ENCODE results near the gene LHFPL2.

Gene LHFPL2

DNA sequence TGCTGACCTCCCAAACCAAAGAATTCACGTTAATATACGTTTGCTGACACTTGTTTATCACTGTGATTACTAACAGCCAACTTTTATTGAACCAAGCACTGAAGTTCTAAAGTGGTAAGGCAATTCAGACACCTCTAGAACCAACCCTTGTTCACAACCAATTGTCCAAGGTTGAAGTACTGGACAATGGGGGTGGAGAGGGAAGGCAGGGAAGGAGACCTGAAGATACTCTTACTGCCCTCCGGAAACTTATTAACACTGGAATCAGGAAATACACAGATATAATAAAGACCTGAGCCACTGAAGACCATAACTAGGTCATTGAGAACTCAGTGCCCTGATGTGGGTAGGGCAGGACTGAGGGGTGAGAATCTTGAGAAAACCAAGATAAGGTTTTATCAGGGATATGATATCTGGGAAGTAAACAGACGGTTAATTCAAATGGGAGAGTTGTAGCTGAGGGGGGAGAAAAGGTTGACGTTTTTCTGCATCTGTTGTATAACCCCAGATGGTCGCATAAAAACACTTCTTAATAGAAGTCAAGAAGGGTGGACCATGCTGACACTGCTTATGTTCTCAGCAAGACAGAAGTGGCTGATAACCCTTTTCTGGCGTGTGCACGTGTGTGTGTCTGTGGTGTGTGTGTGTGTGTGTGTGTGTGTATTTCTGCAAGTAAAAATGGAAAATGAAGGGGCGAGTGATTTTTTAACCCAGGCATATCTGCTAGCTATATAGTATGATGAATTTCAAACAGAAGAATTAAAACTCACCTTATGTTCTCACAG, 125.9 kb downstream of the LHFPL2 start:
- DNase-seq (ENCODE audit: low read depth), result no peak

DNA sequence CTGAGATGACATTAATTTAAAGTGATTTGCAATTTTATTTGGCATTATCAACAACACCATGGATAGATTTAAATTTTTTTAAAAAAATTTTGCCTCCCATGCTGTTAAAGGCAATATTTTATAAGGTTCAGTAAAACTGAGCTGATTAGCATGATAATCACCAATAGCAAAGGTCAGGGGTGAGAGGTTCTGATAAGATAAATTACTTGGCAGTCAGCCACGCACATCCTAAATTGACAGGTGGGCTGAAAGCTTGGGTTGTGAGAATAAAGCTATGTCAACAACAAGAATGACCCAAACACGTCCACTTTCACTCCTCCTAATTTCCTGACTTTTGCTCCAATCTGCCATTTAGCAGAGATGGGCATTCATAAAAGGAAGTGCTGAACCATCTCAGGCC, 127.1 kb downstream of the LHFPL2 start:
- no peak for DNase-seq (ENCODE audit: low read depth)

DNA sequence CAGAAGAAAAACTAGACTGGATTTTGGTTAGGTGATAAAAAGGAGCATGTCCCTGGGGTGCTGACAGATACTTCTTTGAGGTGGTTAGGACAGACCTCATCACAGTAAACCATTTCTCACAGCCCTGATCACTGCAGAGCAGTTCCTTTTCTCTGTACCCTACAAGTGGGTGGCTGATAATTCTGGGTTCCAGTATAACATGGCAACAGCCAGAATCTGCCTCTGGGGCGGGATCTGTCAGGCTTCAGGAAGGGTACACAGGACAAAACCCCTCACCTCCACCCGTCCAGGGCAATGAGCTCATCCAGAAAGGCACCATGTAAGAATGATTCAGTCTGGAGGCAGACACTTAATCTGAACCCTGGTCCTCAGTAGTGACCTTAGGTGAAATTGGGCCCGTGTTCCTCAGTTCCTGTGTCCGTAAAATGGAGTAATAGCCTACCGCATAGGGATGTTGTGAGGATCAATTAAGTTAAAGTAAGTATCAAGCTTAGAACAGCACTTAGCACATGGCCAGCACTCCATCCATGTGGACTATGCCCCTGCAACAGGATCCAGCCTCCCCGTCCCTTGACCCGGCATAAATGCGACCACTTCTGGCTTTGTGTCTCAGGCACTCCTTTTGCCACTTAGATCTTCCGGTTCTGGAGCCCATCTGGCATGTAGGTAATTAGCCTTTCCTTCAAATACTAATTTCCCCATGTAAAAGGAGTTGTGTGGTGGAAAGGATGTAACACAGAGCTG, 129.2 kb downstream of the LHFPL2 start:
- no peak for DNase-seq (ENCODE audit: low read depth)

DNA sequence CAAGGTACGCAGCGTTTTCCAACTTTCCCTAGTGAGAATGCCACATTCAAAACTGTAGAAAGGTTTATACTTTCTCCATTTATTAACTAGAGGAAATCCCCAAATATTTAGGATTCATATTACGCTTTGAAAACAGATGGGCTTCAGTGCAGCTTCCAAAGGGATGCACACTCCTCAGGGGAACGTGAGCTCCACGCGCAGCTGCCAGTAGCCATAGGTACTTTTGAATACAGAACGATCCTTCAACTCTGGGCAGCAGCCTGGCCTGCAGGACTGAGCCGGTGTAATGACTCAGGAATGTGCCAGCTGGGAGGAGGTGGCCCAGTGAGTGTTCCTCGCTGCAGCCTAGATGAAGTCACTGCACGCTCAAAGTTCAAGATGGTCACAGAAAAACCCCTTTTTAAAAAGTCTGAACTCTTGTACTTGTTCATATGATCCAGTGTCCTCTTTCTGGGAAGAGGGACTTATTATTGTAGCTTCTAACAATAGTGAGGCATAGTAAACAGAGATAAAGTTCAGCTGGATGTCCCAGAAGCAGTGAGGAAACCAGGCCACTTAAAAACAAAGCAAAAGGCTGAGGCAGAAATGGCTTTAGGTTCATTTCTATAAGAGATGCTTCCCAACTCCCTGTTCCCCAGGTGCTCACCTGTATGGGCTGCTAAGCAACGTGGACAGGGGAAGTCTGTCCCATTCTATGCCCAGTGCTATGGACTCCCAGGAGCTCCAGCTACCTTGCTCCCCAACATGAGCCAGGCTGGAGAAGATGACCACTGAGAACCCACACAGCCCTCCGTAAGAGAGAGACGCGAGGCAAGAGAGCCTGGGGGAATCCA, 130.0 kb downstream of the LHFPL2 start:
- DNase-seq (ENCODE audit: low read depth), result no peak

DNA sequence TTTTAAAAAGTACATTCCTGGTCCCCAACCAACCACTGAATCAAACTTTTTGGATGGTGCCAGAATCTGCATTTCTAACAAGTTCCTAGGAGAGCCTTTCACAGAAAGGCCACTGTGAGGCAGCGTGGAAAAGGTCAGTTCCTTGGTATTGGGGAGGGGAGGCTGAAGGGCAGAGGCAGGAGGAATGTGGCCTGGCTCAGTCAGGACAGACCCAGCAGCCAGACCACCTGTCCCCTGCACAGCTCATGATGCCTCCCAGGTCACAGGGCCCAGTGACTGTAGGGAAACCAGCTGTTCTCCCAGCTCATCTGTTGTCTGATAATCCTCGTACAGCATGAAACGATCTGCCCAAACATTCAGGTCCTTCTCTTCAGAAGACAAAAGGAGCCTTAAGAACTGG, 132.9 kb downstream of the LHFPL2 start:
- no peak for DNase-seq (ENCODE audit: low read depth)

DNA sequence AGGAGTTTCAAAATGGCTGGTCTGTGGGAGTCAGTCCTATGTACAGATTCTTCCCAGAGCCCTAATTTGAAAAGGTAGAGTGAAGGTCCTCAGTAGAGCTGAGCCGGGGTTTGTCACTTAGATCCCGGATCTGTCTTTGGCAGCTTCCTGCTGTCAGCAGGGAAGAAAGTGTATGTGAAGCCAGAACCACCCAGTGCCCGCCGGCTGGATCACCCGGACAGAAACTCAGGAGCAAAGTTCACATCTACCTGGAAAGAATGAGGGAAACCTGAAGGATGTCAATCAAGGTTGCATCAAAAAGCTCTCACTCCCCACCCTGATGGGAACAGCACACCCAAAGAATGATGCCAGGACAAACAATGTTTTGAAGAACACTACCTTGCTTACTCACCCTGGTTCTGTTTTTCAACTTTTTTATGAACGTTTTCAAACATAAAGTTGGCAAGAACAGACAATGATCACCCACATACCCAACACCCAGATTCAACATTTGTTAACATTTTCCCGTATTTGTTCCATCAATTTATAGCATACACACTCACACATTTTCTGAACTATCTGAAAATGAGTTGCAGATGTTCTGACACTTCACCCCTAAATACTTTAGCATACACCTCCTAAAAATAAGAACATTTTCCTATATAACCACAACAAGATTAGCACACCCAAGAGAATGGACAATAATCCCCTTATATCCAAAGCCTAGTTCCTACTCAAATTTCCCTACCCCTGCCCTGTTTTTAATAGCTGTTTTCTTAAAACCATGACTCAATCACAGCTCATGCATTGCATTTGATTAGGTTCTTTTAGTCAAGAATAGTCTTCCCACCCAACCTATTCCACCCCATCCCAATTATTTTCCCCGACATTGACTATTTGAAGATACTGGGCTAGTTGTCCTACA, 133.9 kb downstream of the LHFPL2 start:
- DNase-seq (ENCODE audit: low read depth), result no peak

DNA sequence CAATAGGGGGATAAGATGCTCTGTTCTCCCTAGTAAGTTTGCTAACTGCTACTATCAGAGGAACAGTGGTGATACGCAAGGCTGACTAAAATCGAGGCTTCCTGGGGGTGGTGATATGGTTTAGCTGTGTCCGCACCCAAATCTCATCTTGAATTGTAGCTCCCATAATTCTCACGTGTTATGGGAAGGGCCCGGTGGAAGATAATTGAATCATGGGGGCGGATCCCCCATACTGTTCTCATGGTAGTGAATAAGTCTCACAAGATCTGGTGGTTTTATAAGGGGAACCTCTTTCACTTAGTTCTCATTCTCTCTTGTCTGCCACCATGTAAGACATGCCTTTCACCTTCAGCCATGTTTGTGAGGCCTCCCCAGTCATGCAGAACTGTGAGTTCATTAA, 135.1 kb downstream of the LHFPL2 start:
- DNase-seq (ENCODE audit: low read depth), result no peak

DNA sequence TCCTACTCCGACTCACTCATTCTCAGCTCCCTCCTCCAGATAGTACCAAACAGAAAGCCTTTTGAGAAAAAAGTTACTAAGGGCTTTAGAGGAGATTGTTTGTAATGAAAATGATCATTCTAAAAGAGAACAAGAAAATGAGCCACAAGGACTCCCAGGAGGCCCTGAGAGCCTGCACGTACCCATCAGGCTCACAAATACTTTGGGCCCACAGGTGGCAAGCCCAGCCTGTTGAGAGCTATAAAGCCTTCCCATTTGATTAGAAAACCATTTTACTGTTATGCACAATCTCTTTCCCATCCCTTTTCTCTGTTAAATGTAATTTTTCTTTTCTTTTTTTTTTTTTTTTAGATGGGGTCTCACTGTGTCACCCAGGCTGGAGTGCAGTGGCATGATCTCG, 136.1 kb downstream of the LHFPL2 start:
- DNase-seq (ENCODE audit: low read depth), result no peak

DNA sequence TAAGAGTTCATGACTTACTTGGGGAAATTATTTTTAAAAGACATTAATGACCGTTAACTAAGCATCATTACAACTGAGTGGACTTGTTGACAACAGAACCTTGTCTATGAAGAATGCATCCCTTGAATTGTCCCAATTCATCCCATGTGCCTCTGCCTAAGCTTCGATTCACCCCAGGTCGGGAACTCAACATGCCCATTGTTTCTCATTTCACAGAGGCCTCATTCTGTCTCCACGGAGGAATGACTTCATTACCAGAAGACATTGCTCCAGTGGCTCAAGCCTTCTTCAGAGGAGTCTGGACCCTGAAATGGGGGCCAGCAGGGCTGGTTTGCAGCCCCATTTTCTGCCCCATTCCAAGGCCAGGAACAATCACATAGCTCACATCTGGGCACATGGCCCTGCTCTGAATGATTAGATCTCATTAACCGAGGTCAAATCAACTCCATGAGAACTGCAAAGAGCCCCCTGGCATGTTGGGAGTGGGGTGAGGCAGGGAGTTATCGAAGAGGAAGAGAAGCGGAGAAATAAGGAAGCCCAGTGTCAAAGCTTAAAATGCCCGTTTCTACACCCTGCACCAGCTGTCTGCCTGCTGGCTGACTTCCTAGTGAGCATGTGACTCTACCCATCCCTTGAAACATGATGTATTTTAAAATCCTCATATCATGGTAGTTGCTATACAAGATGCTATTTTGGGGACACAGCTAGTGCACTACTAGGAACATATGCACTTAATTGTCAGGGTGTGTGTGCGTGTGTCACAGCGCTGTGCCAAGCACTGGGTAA, 137.3 kb downstream of the LHFPL2 start:
- no peak for DNase-seq (ENCODE audit: low read depth)

DNA sequence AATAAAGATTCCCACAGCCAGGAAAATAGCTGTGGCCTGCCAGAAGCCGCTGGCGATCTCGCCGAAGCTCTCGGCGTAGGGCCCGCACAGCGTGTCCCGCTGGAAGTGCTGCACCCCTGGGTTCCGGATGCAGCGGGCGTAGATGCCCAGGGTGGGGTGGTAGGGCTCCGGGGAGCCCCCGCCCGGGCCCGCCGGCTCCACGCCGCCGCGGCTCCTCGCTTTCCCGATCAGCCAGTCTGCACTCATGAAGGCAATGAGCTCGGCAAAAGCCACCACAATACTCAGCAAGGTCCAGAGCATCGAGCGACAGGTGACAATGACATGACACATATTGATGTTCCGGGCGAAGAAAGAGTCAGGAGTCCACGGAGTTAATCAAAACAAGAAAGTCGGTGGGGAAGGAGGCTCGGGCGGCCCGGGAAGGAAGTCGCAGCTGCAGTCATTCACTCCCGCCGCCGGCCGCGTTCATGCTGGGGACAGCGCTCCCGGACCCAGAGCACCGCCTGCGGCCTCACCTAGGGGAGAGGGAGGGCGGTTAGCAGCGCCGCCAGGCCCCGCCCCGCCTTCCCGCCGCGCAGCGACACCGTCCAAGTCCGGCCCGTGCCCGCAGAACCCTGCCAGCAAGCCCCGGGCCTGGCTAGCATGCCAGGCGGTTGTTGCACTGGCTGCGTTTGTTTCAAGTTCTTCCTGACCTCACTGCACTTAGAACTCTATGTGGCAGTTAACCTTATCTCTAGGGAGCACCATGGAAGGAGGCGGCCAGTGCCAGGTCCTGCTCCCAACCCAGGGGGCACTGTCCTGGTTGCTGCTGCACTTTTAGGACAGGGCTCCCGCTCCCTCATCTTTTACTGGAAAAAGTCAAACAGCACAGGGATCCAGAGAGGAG, 138.4 kb downstream of the LHFPL2 start:
- no peak for DNase-seq (ENCODE audit: low read depth)

DNA sequence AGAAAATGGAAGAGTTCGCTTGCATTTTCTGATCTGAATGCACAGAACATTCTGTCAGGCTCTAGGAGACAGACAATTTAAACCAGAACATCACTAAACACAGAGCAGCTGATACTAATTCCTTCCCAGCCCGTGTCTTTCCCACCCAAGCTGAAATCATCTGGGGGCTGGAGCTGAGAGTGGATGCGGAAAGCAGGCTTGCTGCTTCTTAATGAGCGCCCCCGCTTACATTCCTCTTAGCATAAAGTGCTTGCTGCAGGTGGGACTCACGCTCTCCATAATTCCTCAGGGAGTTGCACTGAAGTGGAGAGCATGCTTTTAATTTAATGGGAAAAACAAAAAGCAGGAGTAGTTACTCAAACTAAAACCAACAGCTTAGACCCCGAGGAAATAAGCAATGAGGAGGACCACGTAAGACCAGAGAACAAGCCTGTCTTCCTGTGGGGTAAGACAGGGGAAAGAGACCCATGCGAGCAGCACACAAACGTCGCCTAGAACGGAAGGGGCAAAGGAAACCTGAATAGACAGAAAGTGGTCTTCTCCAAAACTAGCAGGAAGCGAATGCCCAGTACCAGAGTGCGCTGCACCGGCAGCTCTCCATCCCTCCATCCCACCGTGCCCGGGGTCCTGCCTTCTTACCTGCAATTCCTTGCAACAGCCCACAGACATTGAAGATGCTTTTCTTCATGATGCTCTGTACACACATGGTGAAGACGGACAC, 139.3 kb downstream of the LHFPL2 start:
- DNase-seq (ENCODE audit: low read depth), result no peak

DNA sequence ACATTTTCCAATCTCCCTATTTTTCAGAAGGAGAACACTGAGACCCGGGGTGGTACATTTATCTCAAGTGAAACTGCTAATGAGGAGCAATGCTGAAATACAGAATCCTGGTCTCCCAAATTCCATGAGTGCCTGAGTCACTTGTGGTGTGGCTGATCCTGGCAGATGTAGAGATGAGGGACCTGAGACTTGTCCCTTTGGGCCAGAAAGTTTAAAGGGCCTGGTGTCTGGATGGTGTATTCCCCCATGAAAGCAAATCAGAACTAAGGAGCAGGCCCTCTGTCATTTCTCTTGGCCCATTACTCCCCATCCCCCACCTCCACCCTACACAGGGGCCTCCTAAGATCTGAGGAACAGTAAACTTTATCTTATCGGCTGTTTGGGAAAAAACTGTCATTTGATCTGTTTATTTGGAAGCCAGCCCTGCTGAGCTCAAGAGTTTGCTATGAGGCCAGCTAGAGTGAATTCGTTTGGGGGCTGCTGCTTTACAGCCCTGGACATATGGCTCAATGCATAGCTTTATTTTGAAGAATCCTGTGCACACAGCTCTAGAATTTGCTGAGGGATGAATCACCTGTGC, 140.3 kb downstream of the LHFPL2 start:
- no peak for DNase-seq (ENCODE audit: low read depth)

DNA sequence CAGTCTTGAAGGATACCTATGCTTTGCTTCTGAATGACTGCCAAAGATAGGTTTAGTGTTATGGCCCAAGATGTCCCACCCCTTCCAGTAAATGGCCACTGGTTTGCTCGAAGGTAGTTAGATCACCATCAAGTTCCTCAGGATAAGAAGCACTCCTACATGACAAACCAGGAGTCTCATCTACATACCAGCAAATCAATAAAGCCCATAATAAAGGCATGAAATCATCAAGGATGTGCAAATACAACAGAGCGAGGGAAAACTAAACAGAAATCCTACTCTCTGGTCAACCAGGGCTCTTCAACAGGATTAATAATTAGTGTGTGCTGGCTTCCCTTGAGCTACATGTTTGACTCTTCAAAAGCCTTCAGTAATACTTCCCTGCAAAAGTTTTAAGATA, 141.0 kb downstream of the LHFPL2 start:
- DNase-seq (ENCODE audit: low read depth), result no peak

DNA sequence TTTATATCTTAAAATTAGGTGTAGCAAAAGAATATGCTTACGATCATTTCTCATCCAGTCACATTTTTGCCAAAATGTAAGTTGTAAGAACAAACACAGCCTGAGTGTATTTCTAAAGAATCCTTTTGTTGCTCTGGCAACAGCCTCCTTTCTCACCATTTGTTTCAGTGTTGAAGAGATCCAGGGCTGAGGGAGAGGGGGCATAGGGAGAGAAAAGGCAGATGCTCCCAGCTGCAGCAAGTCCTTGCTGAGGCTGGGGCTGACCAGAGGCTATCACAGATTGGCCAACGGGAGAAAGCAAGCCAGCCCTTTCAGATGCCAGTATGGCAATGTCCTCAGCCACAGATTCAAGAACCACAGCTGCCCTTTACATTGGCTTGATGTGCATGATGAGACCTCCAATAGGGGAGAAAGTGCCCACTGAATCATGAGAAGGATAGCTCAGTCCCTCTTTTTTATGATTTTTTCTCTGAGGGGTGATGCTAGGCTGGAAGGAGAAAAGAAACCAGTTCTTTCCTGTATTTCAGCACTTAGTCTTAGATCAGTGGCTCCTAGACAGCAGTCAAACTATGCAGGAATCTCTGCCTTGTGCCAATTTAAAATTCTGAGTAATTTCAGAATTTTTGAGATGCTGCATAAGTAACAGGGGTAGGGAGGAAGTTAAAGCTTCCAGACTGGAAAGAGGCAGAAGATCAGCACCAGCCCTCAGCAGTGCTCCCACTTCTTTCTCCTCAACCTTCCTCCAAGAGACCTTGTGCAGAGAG, 142.1 kb downstream of the LHFPL2 start:
- no peak for DNase-seq (ENCODE audit: low read depth)

DNA sequence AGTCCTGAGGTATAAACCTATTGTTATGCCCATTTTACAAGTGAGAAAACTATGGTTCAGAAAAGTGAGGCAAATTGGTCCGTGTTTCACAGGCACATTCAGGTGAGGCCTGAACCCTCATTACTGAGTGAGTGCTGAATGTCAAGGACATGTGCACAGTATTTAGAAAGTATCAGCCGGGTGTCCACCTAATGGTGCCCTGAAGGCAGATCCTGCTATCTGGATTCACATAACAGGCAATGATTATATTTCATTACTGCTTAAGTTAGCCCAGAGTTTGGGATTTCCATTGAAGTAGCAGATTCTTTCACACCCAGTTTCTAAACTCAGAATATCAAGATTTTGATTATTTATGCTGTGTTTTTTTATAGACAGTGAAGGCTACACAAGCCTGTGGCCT, 142.7 kb downstream of the LHFPL2 start:
- DNase-seq (ENCODE audit: low read depth), result no peak

DNA sequence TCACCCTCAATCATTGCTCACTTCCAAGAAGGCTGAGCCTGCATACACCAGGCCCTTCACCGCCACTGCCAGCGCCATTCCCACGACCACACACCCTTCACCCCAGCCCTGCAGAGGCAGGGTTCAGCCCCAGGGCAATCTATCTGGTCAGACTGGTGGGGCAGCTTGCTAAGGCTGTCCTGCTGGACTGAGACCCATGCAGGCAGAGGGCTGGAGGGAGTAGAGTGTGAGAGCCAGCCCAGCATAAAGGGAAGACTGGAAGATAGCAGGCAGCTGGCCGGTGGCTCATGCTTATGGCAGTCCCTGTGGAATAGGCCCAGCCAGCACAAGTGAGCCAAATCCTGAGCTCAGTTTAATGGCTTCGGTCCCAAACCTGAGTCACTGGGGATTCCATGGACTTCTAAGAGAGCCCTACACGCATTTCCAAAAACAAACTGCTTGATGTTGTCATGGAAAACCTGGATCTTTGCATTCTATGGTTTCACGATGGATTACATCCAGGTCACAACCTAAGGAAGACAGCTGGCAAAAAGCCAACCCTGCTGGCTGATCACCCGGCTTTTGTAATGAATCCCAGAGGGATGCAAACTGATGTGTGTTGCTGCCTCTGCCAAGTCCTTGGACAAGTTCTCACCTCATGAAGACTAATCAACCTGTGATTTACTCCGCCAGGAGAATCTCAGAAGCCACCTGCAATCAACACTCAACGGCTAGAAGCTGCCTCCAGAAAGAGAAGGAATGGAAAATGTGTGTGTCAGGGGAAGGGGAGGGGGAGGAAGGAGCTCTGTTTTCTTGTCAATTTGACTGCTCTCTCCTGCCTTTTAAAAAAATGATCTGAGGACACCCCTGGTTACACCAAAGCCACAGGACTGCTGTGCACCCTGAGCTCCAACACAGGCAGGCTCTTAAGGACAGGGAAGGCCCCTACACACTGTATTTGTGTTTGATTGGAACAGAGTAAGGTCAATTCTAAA, 143.6 kb downstream of the LHFPL2 start:
- DNase-seq (ENCODE audit: low read depth), result peak; percentile 99
